Neuronal stem cell (in vitro differentiated cells): ENCODE data around the gene BPIFB3.

Experiments
- DNase-seq: peaks from one replicate; pipeline ENCODE4 v3.0.0-alpha.2; 2013; ENCODE audit warnings: low spot score
- H2AFZ ChIP-seq: one replicate; pipeline ENCODE4 v1.6.1; 2013; ENCODE audit warnings: mild to moderate bottlenecking, low read length, inconsistent platforms
- H2AK5ac ChIP-seq: 2 replicates; pipeline ENCODE4 v1.6.1; 2013; ENCODE audit warnings: low read depth, mild to moderate bottlenecking, inconsistent platforms, low read length, moderate library complexity, mixed read lengths
- H2BK120ac ChIP-seq: 2 replicates; pipeline ENCODE4 v1.6.1; 2013; ENCODE audit warnings: low read depth, mild to moderate bottlenecking, inconsistent platforms, low read length, moderate library complexity, mixed read lengths
- H2BK12ac ChIP-seq: one replicate; pipeline ENCODE4 v1.6.1; 2013; ENCODE audit warnings: low read length, inconsistent platforms
- H2BK15ac ChIP-seq: 2 replicates; pipeline ENCODE4 v1.6.1; 2013; ENCODE audit warnings: mild to moderate bottlenecking, low read length, inconsistent platforms, mixed read lengths
- H2BK5ac ChIP-seq: one replicate; pipeline ENCODE4 v1.6.1; 2013; ENCODE audit warnings: inconsistent platforms, mild to moderate bottlenecking, low read length, moderate library complexity
- H3K14ac ChIP-seq: one replicate; pipeline ENCODE4 v1.6.1; 2013; ENCODE audit warnings: low read length, inconsistent platforms
- H3K18ac ChIP-seq: 2 replicates; pipeline ENCODE4 v1.6.1; 2013; ENCODE audit warnings: low read length, inconsistent platforms
- H3K23ac ChIP-seq: 2 replicates; pipeline ENCODE4 v1.6.1; 2013; ENCODE audit warnings: low read depth, mild to moderate bottlenecking, mixed read lengths, low read length, inconsistent platforms; ENCODE audit not compliant: poor library complexity
- H3K27ac ChIP-seq: replicated peaks from 3 replicates; pipeline ENCODE4 v1.5.1; 2013; ENCODE audit warnings: low read length, inconsistent platforms
- H3K27me3 ChIP-seq, 3 experiments: 2 replicates each; pipeline ENCODE4 v1.6.1; 2013; ENCODE audit warnings: low read length in 3 of 3, mild to moderate bottlenecking in 2 of 3, inconsistent platforms in 1 of 3, low read depth in 1 of 3, mixed read lengths in 1 of 3, moderate library complexity in 1 of 3; ENCODE audit not compliant: control insufficient read depth in 3 of 3, insufficient read depth in 3 of 3
- H3K36me3 ChIP-seq, 2 donors: replicated peaks in 1 of 2; 2 replicates each; pipeline ENCODE4 v1.6.1; 2013; ENCODE audit warnings: low read length in 2 of 2; ENCODE audit not compliant: control insufficient read depth in 2 of 2, insufficient read depth in 2 of 2
- H3K4ac ChIP-seq: 2 replicates; pipeline ENCODE4 v1.6.1; 2013; ENCODE audit warnings: inconsistent platforms, mild to moderate bottlenecking, low read length, moderate library complexity
- H3K4me1 ChIP-seq, 2 donors: 1 replicate in 1 of 2; 2 replicates in 1 of 2; pipeline ENCODE4 v1.6.1; 2013; ENCODE audit warnings: low read length in 2 of 2, low read depth in 1 of 2; ENCODE audit not compliant: control insufficient read depth in 2 of 2, insufficient read depth in 1 of 2
- H3K4me2 ChIP-seq: one replicate; pipeline ENCODE4 v1.6.1; 2013; ENCODE audit warnings: mild to moderate bottlenecking, low read length, inconsistent platforms; ENCODE audit not compliant: insufficient read depth, poor library complexity, severe bottlenecking
- H3K4me3 ChIP-seq, 2 donors: 2 replicates each; pipeline ENCODE4 v1.5.1; 2013; ENCODE audit warnings: low read length in 2 of 2, mild to moderate bottlenecking in 2 of 2, inconsistent platforms in 1 of 2, moderate library complexity in 1 of 2
- H3K79me1 ChIP-seq: one replicate; pipeline ENCODE4 v1.6.1; 2013; ENCODE audit warnings: low read depth, mild to moderate bottlenecking, inconsistent platforms, low read length, moderate library complexity
- H3K9ac ChIP-seq: one replicate; pipeline ENCODE4 v1.6.1; 2013; ENCODE audit warnings: mild to moderate bottlenecking, low read depth, low read length, inconsistent platforms; ENCODE audit not compliant: poor library complexity
- H3K9me3 ChIP-seq, 2 donors: replicated peaks in 1 of 2; 2 replicates each; pipeline versions ENCODE3 to v1.6.1; 2013; ENCODE audit warnings: low read length in 2 of 2, mild to moderate bottlenecking in 2 of 2, inconsistent platforms in 1 of 2, low read depth in 1 of 2, mixed read lengths in 1 of 2, moderate library complexity in 1 of 2; ENCODE audit not compliant: control insufficient read depth in 2 of 2, insufficient read depth in 1 of 2
- H4K8ac ChIP-seq: one replicate; pipeline ENCODE4 v1.6.1; 2013; ENCODE audit warnings: low read depth, mild to moderate bottlenecking, inconsistent platforms, low read length, moderate library complexity
- H4K91ac ChIP-seq: one replicate; pipeline ENCODE4 v1.6.1; 2013; ENCODE audit warnings: low read length, low read depth, mild to moderate bottlenecking, inconsistent platforms; ENCODE audit not compliant: poor library complexity
- WGBS, 2 donors: extraction: QIAGEN DNeasy Blood & Tissue Kit; methylation state at CpG; one replicate each; pipeline ENCODE4 v1.1.7; 2013; ENCODE audit warnings: missing lambda C conversion rate in 2 of 2, mixed read lengths in 1 of 2; ENCODE audit not compliant: insufficient read length in 2 of 2, insufficient replicate concordance in 1 of 2; ENCODE audit errors: extremely low coverage in 2 of 2; 5-methylcytosine and 5-hydroxymethylcytosine counted together

Gene BPIFB3

GRCh38 chr20:33023439-33024242 is 30.1 kb upstream of the BPIFB3 start:
- H3K4me3 ChIP-seq = no peak overlapping the region
- H2BK5ac ChIP-seq = no peak overlapping the region
- H3K14ac ChIP-seq = no peak overlapping the region
- no peak overlapping the region for H2AFZ ChIP-seq
- H3K27me3 ChIP-seq = peaks cover 0 to under 1% (median 0%) of the 10 kb centered on the region in 3 experiments
- H3K4me1 ChIP-seq = no peaks in the 10 kb centered on the region
- WGBS, 2 donors = no CpG with 5 or more reads among the region's 6 CpGs
- H3K18ac ChIP-seq = no peak overlapping the region
- H3K9ac ChIP-seq = no peak overlapping the region
- H2BK12ac ChIP-seq = no peak overlapping the region
- no peaks in the 10 kb centered on the region for H3K9me3 ChIP-seq
- no peak overlapping the region for H4K91ac ChIP-seq
- H2BK15ac ChIP-seq = no peak overlapping the region
- no peak overlapping the region for H3K4ac ChIP-seq
- H2BK120ac ChIP-seq = no peak overlapping the region
- H3K27ac ChIP-seq = no peak overlapping the region
- no peak overlapping the region for H3K4me2 ChIP-seq
- no peaks in the 10 kb centered on the region for H3K79me1 ChIP-seq
- no peak overlapping the region for H4K8ac ChIP-seq
- H3K23ac ChIP-seq = no peak overlapping the region
- no peaks in the 10 kb centered on the region for H3K36me3 ChIP-seq
- H2AK5ac ChIP-seq = peak overlapping the region; percentile 47
- no peak for DNase-seq

- Histone ChIP-seq H2AK5ac (no peak overlapping the region), H3K4me2 (no peak overlapping the region), H3K4me1 (no peaks in the 10 kb centered on the region), H3K14ac (no peak overlapping the region), H2BK5ac (no peak overlapping the region), H4K8ac (no peak overlapping the region), H2BK120ac (no peak overlapping the region), H3K23ac (no peak overlapping the region), H2BK15ac (no peak overlapping the region), H2BK12ac (no peak overlapping the region), H4K91ac (no peak overlapping the region), H3K9ac (no peak overlapping the region), H3K18ac (no peak overlapping the region), H3K79me1 (no peaks in the 10 kb centered on the region), H3K27ac (no peak overlapping the region), H3K27me3 (no peaks in the 10 kb centered on the region), H2AFZ (no peak overlapping the region), H3K4ac (no peak overlapping the region), H3K36me3 (no peaks in the 10 kb centered on the region), H3K4me3 (no peak overlapping the region), H3K9me3 (no peaks in the 10 kb centered on the region)
- no peak for DNase-seq
- no CpG with 5 or more reads among the region's 1 CpG for WGBS, 2 donors
Observed at GRCh38 chr20:33024243-33024560, 29.5 kb upstream of the BPIFB3 start.

DNA sequence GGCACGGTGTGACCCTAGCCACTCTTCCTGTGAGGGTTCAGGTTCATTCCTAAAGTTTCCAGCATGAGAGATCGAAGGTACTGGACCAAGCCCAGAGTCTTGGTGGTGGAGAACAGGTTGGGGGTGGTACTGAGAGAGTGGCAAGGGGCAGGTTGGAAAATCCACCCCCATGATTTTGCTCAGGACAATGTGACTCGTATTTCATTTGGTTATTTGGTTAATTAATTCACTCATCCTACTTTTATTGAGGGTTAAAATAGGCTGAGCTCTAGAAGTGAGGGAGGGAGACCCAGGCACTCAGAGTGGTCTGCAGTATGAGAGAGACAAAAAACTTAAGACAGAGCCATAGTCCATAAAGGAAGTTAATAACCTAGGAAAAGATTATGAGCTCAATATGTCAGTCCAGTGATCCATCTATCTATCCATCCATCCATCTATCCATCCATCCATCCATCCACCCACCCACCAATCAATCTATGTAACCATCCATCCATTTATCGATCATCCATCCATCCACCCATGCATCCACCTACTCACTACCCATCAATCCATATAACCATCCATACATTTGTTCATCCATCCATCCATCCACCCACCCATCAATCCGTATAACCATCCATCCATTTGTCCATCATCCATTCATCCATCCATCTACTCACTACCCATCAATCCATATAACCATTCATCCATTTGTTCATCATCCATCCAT is 28.9 kb upstream of the BPIFB3 start:
- Histone ChIP-seq H2BK12ac (no peak overlapping the region), H3K27ac (no peak overlapping the region), H3K4ac (no peak overlapping the region), H3K9me3 (no peaks in the 10 kb centered on the region), H3K27me3 (no peaks in the 10 kb centered on the region), H3K4me1 (no peaks in the 10 kb centered on the region), H2AK5ac (no peak overlapping the region), H2AFZ (no peak overlapping the region), H3K79me1 (no peaks in the 10 kb centered on the region), H2BK5ac (no peak overlapping the region), H3K18ac (no peak overlapping the region), H3K4me2 (no peak overlapping the region), H3K14ac (no peak overlapping the region), H4K8ac (no peak overlapping the region), H3K4me3 (no peak overlapping the region), H2BK15ac (no peak overlapping the region), H3K36me3 (no peaks in the 10 kb centered on the region), H3K23ac (no peak overlapping the region), H3K9ac (no peak overlapping the region), H2BK120ac (no peak overlapping the region), H4K91ac (no peak overlapping the region)
- 100% methylated on average over 2 of the region's 5 CpGs; no CpG with 5 or more reads in 1 of the 2 donors for WGBS, 2 donors
- DNase-seq = no peak

GRCh38 chr20:33025318-33025876 is 28.3 kb upstream of the BPIFB3 start:
- H3K27ac ChIP-seq = no peak overlapping the region
- no peak overlapping the region for H3K18ac ChIP-seq
- H3K36me3 ChIP-seq = no peaks in the 10 kb centered on the region
- no peak overlapping the region for H2AFZ ChIP-seq
- no peak overlapping the region for H2BK12ac ChIP-seq
- H3K14ac ChIP-seq = no peak overlapping the region
- H2AK5ac ChIP-seq = no peak overlapping the region
- no peak overlapping the region for H3K23ac ChIP-seq
- WGBS, 2 donors = 96 to 100% methylated on average over 1 to 8 of the region's 9 CpGs
- H2BK5ac ChIP-seq = no peak overlapping the region
- H2BK120ac ChIP-seq = no peak overlapping the region
- H4K8ac ChIP-seq = no peak overlapping the region
- no peak for DNase-seq
- H3K9ac ChIP-seq = no peak overlapping the region
- H3K27me3 ChIP-seq = no peaks in the 10 kb centered on the region
- H3K4me3 ChIP-seq = no peak overlapping the region
- H3K79me1 ChIP-seq = no peaks in the 10 kb centered on the region
- H3K4ac ChIP-seq = no peak overlapping the region
- no peaks in the 10 kb centered on the region for H3K9me3 ChIP-seq
- no peak overlapping the region for H2BK15ac ChIP-seq
- H4K91ac ChIP-seq = no peak overlapping the region
- no peaks in the 10 kb centered on the region for H3K4me1 ChIP-seq
- H3K4me2 ChIP-seq = no peak overlapping the region
